Loucy (cell line): Measurements from ENCODE around the gene TGFB2.

Experiments
- H2AFZ ChIP-seq: fragments of 200-600 bp; sonication (generic); 2 replicates; pipeline ENCODE4 v1.6.0; 2016; ENCODE audit warnings: antibody characterized with exemption, mild to moderate bottlenecking, low read length, moderate library complexity
- H3F3A ChIP-seq: fragments of 200-600 bp; 2 replicates; pipeline ENCODE4 v1.6.0; 2016; ENCODE audit warnings: antibody characterized with exemption, low read depth, mild to moderate bottlenecking
- H3K27me3 ChIP-seq: fragments of 200-600 bp; sonication (generic); 2 replicates; pipeline ENCODE4 v1.6.1; 2014; ENCODE audit warnings: low read length, mild to moderate bottlenecking; ENCODE audit not compliant: insufficient read depth, poor library complexity, severe bottlenecking
- H3K36me3 ChIP-seq: fragments of 200-600 bp; sonication (generic); 2 replicates; pipeline ENCODE4 v1.6.1; 2016; ENCODE audit warnings: low read length; ENCODE audit not compliant: insufficient read depth
- H3K4me1 ChIP-seq: fragments of 200-600 bp; sonication (generic); 2 replicates; pipeline ENCODE4 v1.5.1; 2014; ENCODE audit warnings: low read length, mild to moderate bottlenecking; ENCODE audit not compliant: insufficient read depth, poor library complexity, severe bottlenecking
- H3K4me2 ChIP-seq: fragments of 200-600 bp; sonication (generic); 2 replicates; pipeline ENCODE4 v1.6.0; 2014; ENCODE audit warnings: antibody characterized with exemption, low read length, low read depth, mild to moderate bottlenecking; ENCODE audit not compliant: poor library complexity, severe bottlenecking
- H3K4me3 ChIP-seq: fragments of 200-600 bp; sonication (generic); 2 replicates; pipeline ENCODE4 v1.5.1; 2014; ENCODE audit warnings: low read length, mild to moderate bottlenecking, mixed read lengths; ENCODE audit not compliant: poor library complexity, severe bottlenecking
- H3K79me2 ChIP-seq: fragments of 200-600 bp; sonication (generic); 2 replicates; pipeline ENCODE4 v1.6.1; 2014; ENCODE audit warnings: low read length; ENCODE audit not compliant: insufficient read depth
- H3K9ac ChIP-seq: fragments of 200-600 bp; sonication (generic); 2 replicates; pipeline ENCODE4 v1.6.0; 2014; ENCODE audit warnings: mild to moderate bottlenecking, low read depth, low read length, moderate library complexity; ENCODE audit not compliant: poor library complexity, severe bottlenecking
- H3K9me2 ChIP-seq: fragments of 200-600 bp; sonication (generic); replicated peaks from 2 replicates; pipeline ENCODE4 v1.6.1; 2016; ENCODE audit warnings: low read depth, low read length, mixed read lengths
- H3K9me3 ChIP-seq: fragments of 200-600 bp; sonication (generic); 2 replicates; pipeline ENCODE4 v1.6.1; 2014; ENCODE audit warnings: mild to moderate bottlenecking, antibody characterized with exemption, low read length, low read depth; ENCODE audit not compliant: insufficient read depth
- H4K20me1 ChIP-seq: fragments of 200-600 bp; sonication (generic); 2 replicates; pipeline ENCODE4 v1.6.0; 2014; ENCODE audit warnings: antibody characterized with exemption, low read length, mild to moderate bottlenecking; ENCODE audit not compliant: insufficient read depth, poor library complexity, severe bottlenecking
- EZH2phosphoT487 ChIP-seq: fragments of 200-600 bp; IDR thresholded peaks from 2 replicates; pipeline ENCODE4 v1.6.1; 2018; ENCODE audit warnings: antibody characterized with exemption, mild to moderate bottlenecking, moderate library complexity, borderline replicate concordance
- TF ChIP-seq, protein P1 (sequence below): fragments of 200-600 bp; sonication (generic); conservative IDR thresholded peaks from 2 replicates; pipeline ENCODE4 v1.5.1; 2014; ENCODE audit warnings: mild to moderate bottlenecking, antibody characterized with exemption, low read length

Gene TGFB2

DNA sequence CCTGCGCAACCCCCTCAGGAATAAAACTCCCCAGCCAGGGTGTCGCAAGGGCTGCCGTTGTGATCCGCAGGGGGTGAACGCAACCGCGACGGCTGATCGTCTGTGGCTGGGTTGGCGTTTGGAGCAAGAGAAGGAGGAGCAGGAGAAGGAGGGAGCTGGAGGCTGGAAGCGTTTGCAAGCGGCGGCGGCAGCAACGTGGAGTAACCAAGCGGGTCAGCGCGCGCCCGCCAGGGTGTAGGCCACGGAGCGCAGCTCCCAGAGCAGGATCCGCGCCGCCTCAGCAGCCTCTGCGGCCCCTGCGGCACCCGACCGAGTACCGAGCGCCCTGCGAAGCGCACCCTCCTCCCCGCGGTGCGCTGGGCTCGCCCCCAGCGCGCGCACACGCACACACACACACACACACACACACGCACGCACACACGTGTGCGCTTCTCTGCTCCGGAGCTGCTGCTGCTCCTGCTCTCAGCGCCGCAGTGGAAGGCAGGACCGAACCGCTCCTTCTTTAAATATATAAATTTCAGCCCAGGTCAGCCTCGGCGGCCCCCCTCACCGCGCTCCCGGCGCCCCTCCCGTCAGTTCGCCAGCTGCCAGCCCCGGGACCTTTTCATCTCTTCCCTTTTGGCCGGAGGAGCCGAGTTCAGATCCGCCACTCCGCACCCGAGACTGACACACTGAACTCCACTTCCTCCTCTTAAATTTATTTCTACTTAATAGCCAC lies 696 bp downstream of the TGFB2 start:
- no peaks in the 10 kb centered on the region for H3K36me3 ChIP-seq
- H3K4me2 ChIP-seq: peak overlapping the region; percentile 77
- H3K4me1 ChIP-seq: peaks cover 12% of the 10 kb centered on the region
- H2AFZ ChIP-seq: peak overlapping the region; percentile 97
- H3K9me2 ChIP-seq: no peaks in the 10 kb centered on the region
- TF ChIP-seq EZH2phosphoT487: no peak
- TF ChIP-seq, protein P1, sequence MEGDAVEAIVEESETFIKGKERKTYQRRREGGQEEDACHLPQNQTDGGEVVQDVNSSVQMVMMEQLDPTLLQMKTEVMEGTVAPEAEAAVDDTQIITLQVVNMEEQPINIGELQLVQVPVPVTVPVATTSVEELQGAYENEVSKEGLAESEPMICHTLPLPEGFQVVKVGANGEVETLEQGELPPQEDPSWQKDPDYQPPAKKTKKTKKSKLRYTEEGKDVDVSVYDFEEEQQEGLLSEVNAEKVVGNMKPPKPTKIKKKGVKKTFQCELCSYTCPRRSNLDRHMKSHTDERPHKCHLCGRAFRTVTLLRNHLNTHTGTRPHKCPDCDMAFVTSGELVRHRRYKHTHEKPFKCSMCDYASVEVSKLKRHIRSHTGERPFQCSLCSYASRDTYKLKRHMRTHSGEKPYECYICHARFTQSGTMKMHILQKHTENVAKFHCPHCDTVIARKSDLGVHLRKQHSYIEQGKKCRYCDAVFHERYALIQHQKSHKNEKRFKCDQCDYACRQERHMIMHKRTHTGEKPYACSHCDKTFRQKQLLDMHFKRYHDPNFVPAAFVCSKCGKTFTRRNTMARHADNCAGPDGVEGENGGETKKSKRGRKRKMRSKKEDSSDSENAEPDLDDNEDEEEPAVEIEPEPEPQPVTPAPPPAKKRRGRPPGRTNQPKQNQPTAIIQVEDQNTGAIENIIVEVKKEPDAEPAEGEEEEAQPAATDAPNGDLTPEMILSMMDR: no peak
- peak overlapping the region; percentile 67 for H3K9ac ChIP-seq
- H3K9me3 ChIP-seq: no peaks in the 10 kb centered on the region
- no peaks in the 10 kb centered on the region for H3K79me2 ChIP-seq
- no peaks in the 10 kb centered on the region for H4K20me1 ChIP-seq
- H3K27me3 ChIP-seq: peaks cover 6% of the 10 kb centered on the region
- H3K4me3 ChIP-seq: peak overlapping the region; percentile 77
- H3F3A ChIP-seq: no peaks in the 10 kb centered on the region; the same call in 1 of the 2 replicates

- TF ChIP-seq, protein P1: no peak
- no peak for TF ChIP-seq EZH2phosphoT487
- H3K9me3 ChIP-seq: no peaks in the 10 kb centered on the region
- H3K27me3 ChIP-seq: peaks cover 6% of the 10 kb centered on the region
- H3K4me2 ChIP-seq: peak overlapping the region; percentile 77
- no peaks in the 10 kb centered on the region for H3K79me2 ChIP-seq
- H3K4me3 ChIP-seq: peak overlapping the region; percentile 77
- no peaks in the 10 kb centered on the region for H3K9me2 ChIP-seq
- no peaks in the 10 kb centered on the region for H3K36me3 ChIP-seq
- peak overlapping the region; percentile 67 for H3K9ac ChIP-seq
- peaks cover 19% of the 10 kb centered on the region for H3K4me1 ChIP-seq
- H4K20me1 ChIP-seq: no peaks in the 10 kb centered on the region
- H3F3A ChIP-seq: no peaks in the 10 kb centered on the region; the same call in 1 of the 2 replicates
- peak overlapping the region; percentile 97 for H2AFZ ChIP-seq
These were observed 1.5 kb downstream of the TGFB2 start for GRCh38 chr1:218346391-218347204.

- Histone ChIP-seq H3K36me3 (no peaks in the 10 kb centered on the region), H3F3A (no peaks in the 10 kb centered on the region; the same call in 1 of the 2 replicates), H3K27me3 (peaks cover 6% of the 10 kb centered on the region), H3K79me2 (no peaks in the 10 kb centered on the region), H3K9me3 (no peaks in the 10 kb centered on the region), H4K20me1 (no peaks in the 10 kb centered on the region), H2AFZ (no peak overlapping the region), H3K9ac (no peak overlapping the region), H3K9me2 (no peaks in the 10 kb centered on the region), H3K4me2 (no peak overlapping the region), H3K4me1 (peaks cover 19% of the 10 kb centered on the region), H3K4me3 (no peak overlapping the region)
- TF ChIP-seq, protein P1: no peak
- TF ChIP-seq EZH2phosphoT487: no peak
These were observed 2.2 kb downstream of the TGFB2 start for GRCh38 chr1:218347336-218347722.
